ENCODE results near the gene CDYL2. TPM values are rescaled to one million over a fixed set of nuclear protein-coding genes. Genes with fewer than 3 reads are reported as not detected.

The CDYL2 gene
- total and polyA plus RNA-seq, 4 donors, result 0.84 to 4.1 (median 2.3) TPM

DNA sequence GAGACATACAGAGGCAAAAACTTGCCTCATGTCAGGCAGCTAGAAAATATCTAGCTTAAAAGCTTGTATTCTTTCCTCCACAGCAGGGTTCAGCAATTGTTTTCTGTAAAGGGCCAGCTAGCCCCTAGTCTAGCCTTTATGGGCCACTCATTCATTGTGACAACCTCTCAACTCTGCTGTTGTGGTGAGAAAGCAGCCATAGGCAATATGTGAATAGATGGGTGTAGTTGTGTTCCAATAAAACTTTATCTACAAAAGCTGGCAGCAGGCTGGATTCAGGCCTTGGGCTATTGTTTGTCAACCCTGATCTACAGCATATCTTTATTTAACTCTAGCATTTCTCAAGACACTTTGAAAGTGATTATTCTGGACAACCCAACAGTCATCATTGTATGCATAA is 46.4 kb upstream of the CDYL2 start:
- H3K27ac ChIP-seq (ENCODE audit: low read depth in 1 of 2, low read length in 2 of 2), result no peak overlapping the region
- no peak overlapping the region for H3K9ac ChIP-seq (ENCODE audit: low read depth in 1 of 2, low read length in 2 of 2)
- H3K27me3 ChIP-seq (ENCODE audit: control insufficient read depth in 4 of 4, insufficient read depth in 4 of 4, low read length in 3 of 4), result no peaks in the 10 kb centered on the region
- H3K36me3 ChIP-seq (ENCODE audit: control insufficient read depth in 4 of 4, insufficient read depth in 3 of 4, low read depth in 1 of 4, low read length in 3 of 4), result no peaks in the 10 kb centered on the region
- H3K4me1 ChIP-seq (ENCODE audit: control insufficient read depth in 4 of 4, insufficient read depth in 4 of 4, low read length in 3 of 4), result no peaks in the 10 kb centered on the region
- no peaks in the 10 kb centered on the region for H3K9me3 ChIP-seq (ENCODE audit: control insufficient read depth in 4 of 4, low read length in 3 of 4)
- TF ChIP-seq GABPA (IDR thresholded peaks at IDR 0.05 in 1 of 2, conservative IDR thresholded peaks at IDR 0.05 in 1 of 2) (no peak), SP1 (IDR thresholded peaks at IDR 0.05) (no peak), FOXA1 (IDR thresholded peaks at IDR 0.05) (no peak), RAD21 (IDR thresholded peaks at IDR 0.05) (no peak)
- TF ChIP-seq, protein P1, sequence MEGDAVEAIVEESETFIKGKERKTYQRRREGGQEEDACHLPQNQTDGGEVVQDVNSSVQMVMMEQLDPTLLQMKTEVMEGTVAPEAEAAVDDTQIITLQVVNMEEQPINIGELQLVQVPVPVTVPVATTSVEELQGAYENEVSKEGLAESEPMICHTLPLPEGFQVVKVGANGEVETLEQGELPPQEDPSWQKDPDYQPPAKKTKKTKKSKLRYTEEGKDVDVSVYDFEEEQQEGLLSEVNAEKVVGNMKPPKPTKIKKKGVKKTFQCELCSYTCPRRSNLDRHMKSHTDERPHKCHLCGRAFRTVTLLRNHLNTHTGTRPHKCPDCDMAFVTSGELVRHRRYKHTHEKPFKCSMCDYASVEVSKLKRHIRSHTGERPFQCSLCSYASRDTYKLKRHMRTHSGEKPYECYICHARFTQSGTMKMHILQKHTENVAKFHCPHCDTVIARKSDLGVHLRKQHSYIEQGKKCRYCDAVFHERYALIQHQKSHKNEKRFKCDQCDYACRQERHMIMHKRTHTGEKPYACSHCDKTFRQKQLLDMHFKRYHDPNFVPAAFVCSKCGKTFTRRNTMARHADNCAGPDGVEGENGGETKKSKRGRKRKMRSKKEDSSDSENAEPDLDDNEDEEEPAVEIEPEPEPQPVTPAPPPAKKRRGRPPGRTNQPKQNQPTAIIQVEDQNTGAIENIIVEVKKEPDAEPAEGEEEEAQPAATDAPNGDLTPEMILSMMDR (IDR thresholded peaks at IDR 0.05; ENCODE audit: low read depth, low read length, missing input control), result no peak
- H3K4me3 ChIP-seq (ENCODE audit: low read depth in 1 of 3, low read length in 3 of 3), result no peak overlapping the region
- DNase-seq (ENCODE audit: low spot score), result no peak

GRCh38 chr16:80848862-80849261 is 44.5 kb upstream of the CDYL2 start:
- WGBS, result 98% methylated on average over 1 of the region's 1 CpG
- no peak for DNase-seq (ENCODE audit: low spot score)
- TF ChIP-seq SP1 (IDR thresholded peaks at IDR 0.05) (no peak), HNF4A (conservative IDR thresholded peaks at IDR 0.05) (no peak), YY1 (IDR thresholded peaks at IDR 0.05) (no peak), TAF1 (conservative IDR thresholded peaks at IDR 0.05) (no peak), RXRA (IDR thresholded peaks at IDR 0.05) (no peak), RAD21 (IDR thresholded peaks at IDR 0.05) (no peak), NR2F2 (IDR thresholded peaks at IDR 0.05) (no peak), FOXA1 (IDR thresholded peaks at IDR 0.05) (no peak), FOXA2 (IDR thresholded peaks at IDR 0.05) (no peak), HNF4G (IDR thresholded peaks at IDR 0.05) (no peak), JUND (IDR thresholded peaks at IDR 0.05) (no peak), EGR1 (IDR thresholded peaks at IDR 0.05; ENCODE audit: low read depth in 2 of 2) (no peak)
- TF ChIP-seq, protein P2, sequence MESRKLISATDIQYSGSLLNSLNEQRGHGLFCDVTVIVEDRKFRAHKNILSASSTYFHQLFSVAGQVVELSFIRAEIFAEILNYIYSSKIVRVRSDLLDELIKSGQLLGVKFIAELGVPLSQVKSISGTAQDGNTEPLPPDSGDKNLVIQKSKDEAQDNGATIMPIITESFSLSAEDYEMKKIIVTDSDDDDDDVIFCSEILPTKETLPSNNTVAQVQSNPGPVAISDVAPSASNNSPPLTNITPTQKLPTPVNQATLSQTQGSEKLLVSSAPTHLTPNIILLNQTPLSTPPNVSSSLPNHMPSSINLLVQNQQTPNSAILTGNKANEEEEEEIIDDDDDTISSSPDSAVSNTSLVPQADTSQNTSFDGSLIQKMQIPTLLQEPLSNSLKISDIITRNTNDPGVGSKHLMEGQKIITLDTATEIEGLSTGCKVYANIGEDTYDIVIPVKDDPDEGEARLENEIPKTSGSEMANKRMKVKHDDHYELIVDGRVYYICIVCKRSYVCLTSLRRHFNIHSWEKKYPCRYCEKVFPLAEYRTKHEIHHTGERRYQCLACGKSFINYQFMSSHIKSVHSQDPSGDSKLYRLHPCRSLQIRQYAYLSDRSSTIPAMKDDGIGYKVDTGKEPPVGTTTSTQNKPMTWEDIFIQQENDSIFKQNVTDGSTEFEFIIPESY (IDR thresholded peaks at IDR 0.05), result no peak
- TF ChIP-seq, protein P1 (IDR thresholded peaks at IDR 0.05; ENCODE audit: low read depth, low read length, missing input control), result no peak
- TF ChIP-seq, protein P3, sequence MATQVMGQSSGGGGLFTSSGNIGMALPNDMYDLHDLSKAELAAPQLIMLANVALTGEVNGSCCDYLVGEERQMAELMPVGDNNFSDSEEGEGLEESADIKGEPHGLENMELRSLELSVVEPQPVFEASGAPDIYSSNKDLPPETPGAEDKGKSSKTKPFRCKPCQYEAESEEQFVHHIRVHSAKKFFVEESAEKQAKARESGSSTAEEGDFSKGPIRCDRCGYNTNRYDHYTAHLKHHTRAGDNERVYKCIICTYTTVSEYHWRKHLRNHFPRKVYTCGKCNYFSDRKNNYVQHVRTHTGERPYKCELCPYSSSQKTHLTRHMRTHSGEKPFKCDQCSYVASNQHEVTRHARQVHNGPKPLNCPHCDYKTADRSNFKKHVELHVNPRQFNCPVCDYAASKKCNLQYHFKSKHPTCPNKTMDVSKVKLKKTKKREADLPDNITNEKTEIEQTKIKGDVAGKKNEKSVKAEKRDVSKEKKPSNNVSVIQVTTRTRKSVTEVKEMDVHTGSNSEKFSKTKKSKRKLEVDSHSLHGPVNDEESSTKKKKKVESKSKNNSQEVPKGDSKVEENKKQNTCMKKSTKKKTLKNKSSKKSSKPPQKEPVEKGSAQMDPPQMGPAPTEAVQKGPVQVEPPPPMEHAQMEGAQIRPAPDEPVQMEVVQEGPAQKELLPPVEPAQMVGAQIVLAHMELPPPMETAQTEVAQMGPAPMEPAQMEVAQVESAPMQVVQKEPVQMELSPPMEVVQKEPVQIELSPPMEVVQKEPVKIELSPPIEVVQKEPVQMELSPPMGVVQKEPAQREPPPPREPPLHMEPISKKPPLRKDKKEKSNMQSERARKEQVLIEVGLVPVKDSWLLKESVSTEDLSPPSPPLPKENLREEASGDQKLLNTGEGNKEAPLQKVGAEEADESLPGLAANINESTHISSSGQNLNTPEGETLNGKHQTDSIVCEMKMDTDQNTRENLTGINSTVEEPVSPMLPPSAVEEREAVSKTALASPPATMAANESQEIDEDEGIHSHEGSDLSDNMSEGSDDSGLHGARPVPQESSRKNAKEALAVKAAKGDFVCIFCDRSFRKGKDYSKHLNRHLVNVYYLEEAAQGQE (IDR thresholded peaks at IDR 0.05), result no peak
- TF ChIP-seq, protein P4, sequence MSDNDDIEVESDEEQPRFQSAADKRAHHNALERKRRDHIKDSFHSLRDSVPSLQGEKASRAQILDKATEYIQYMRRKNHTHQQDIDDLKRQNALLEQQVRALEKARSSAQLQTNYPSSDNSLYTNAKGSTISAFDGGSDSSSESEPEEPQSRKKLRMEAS (IDR thresholded peaks at IDR 0.05), result no peak

More at GRCh38 chr16:80848862-80849261, 44.5 kb upstream of the CDYL2 start:
- Histone ChIP-seq H3K27me3 (ENCODE audit: control insufficient read depth in 4 of 4, insufficient read depth in 4 of 4, low read length in 3 of 4) (no peaks in the 10 kb centered on the region), H3K9ac (ENCODE audit: low read depth in 1 of 2, low read length in 2 of 2) (no peak overlapping the region), H3K4me3 (ENCODE audit: low read depth in 1 of 3, low read length in 3 of 3) (no peak overlapping the region), H3K9me3 (ENCODE audit: control insufficient read depth in 4 of 4, low read length in 3 of 4) (peaks cover 0 to 8% (median 0%) of the 10 kb centered on the region in 4 donors), H3K27ac (ENCODE audit: low read depth in 1 of 2, low read length in 2 of 2) (no peak overlapping the region), H3K4me1 (ENCODE audit: control insufficient read depth in 4 of 4, insufficient read depth in 4 of 4, low read length in 3 of 4) (no peaks in the 10 kb centered on the region), H3K36me3 (ENCODE audit: control insufficient read depth in 4 of 4, insufficient read depth in 3 of 4, low read depth in 1 of 4, low read length in 3 of 4) (no peaks in the 10 kb centered on the region)

Measured in liver (tissue), 9 donors.